DOHH2 (cell line): Measurements from ENCODE around the gene KIAA1328.
"Not testable (repeated sequence)": the region's sequence is repeated elsewhere in the genome, so short reads cannot be mapped to it uniquely, and the experiment has no call there.

Experiments used
- H3F3A ChIP-seq: fragments of 200-600 bp; sonication (generic), shearing (Covaris generic); 2 replicates; pipeline ENCODE4 v1.6.0; 2016; ENCODE audit warnings: antibody characterized with exemption, mild to moderate bottlenecking; ENCODE audit not compliant: control insufficient read depth, insufficient read depth
- H3K27ac ChIP-seq: fragments of 200-600 bp; sonication (generic); 2 replicates; pipeline ENCODE4 v1.5.1; 2014; ENCODE audit warnings: low read depth, mild to moderate bottlenecking, low read length, moderate library complexity
- H3K27me3 ChIP-seq: fragments of 200-600 bp; sonication (generic); 2 replicates; pipeline ENCODE4 v1.6.1; 2014; ENCODE audit warnings: mild to moderate bottlenecking, low read length, mixed read lengths; ENCODE audit not compliant: control insufficient read depth
- H3K36me3 ChIP-seq: fragments of 200-600 bp; sonication (generic); 2 replicates; pipeline ENCODE4 v1.6.1; 2014; ENCODE audit warnings: mild to moderate bottlenecking, low read length, moderate library complexity, mixed read lengths; ENCODE audit not compliant: control insufficient read depth
- H3K4me1 ChIP-seq: fragments of 200-600 bp; sonication (generic); 2 replicates; pipeline ENCODE4 v1.6.1; 2014; ENCODE audit warnings: mild to moderate bottlenecking, low read length, mixed read lengths; ENCODE audit not compliant: control insufficient read depth
- H3K4me2 ChIP-seq: fragments of 200-600 bp; sonication (generic); 2 replicates; pipeline ENCODE4 v1.6.0; 2014; ENCODE audit warnings: mild to moderate bottlenecking, low read length, moderate library complexity
- H3K4me3 ChIP-seq: fragments of 200-600 bp; sonication (generic); 2 replicates; pipeline ENCODE4 v1.5.1; 2014; ENCODE audit warnings: mild to moderate bottlenecking, low read length, mixed read lengths
- H3K79me2 ChIP-seq: fragments of 200-600 bp; sonication (generic); 2 replicates; pipeline ENCODE4 v1.6.1; 2014; ENCODE audit warnings: mild to moderate bottlenecking, low read length, mixed read lengths; ENCODE audit not compliant: control insufficient read depth
- H3K9me2 ChIP-seq: fragments of 200-600 bp; sonication (generic); replicated peaks from 2 replicates; pipeline ENCODE4 v1.6.1; 2014; ENCODE audit warnings: mild to moderate bottlenecking, low read length, mixed read lengths; ENCODE audit not compliant: control insufficient read depth
- H3K9me3 ChIP-seq: fragments of 200-600 bp; sonication (generic); 2 replicates; pipeline ENCODE4 v1.6.1; 2014; ENCODE audit warnings: antibody characterized with exemption, low read length, mixed read lengths; ENCODE audit not compliant: control insufficient read depth, insufficient read depth
- H4K20me1 ChIP-seq: fragments of 200-600 bp; sonication (generic); 2 replicates; pipeline ENCODE4 v1.6.0; 2014; ENCODE audit warnings: low read depth, mild to moderate bottlenecking, antibody characterized with exemption, low read length, moderate library complexity; ENCODE audit not compliant: control insufficient read depth, insufficient read depth
- EZH2phosphoT487 ChIP-seq: fragments of 200-600 bp; sonication (generic); IDR thresholded peaks from 2 replicates; pipeline ENCODE4 v1.6.1; 2017; ENCODE audit warnings: borderline replicate concordance, mild to moderate bottlenecking, antibody characterized with exemption, low read length, moderate library complexity, mixed read lengths
- TF ChIP-seq, protein P1 (sequence below): fragments of 200-600 bp; sonication (generic); IDR thresholded peaks from one replicate; pipeline ENCODE4 v1.5.1; 2014; ENCODE audit warnings: antibody characterized with exemption, mild to moderate bottlenecking, low read depth, low read length; ENCODE audit not compliant: poor library complexity, severe bottlenecking

KIAA1328 gene

DNA sequence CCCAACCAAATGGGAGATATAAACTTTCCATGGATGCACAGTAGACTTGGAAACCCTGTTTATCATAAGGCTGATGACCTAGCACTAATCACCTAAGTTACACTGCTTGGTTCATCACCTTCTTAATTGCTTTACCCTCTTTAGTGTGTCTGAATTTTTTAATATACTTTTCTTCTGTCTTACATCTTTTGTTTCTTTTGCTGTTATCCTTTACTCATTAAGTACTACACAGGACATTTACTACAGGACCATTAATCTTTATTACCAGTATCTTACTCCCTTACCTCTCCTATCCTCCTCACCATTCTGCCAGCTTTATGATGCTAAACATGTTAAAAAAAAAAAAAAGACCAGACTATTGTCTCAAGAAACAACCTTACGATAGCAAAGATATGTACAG, 333.6 kb downstream of the KIAA1328 start:
- Histone ChIP-seq H3K27me3 (no peaks in the 10 kb centered on the region), H3K4me1 (no peaks in the 10 kb centered on the region), H3K9me3 (no peaks in the 10 kb centered on the region), H3K79me2 (no peaks in the 10 kb centered on the region), H3K36me3 (no peaks in the 10 kb centered on the region), H4K20me1 (no peaks in the 10 kb centered on the region), H3K9me2 (no peaks in the 10 kb centered on the region), H3K4me3 (no peak overlapping the region), H3K27ac (no peak overlapping the region), H3F3A (no peaks in the 10 kb centered on the region), H3K4me2 (no peak overlapping the region)
- TF ChIP-seq, protein P1, sequence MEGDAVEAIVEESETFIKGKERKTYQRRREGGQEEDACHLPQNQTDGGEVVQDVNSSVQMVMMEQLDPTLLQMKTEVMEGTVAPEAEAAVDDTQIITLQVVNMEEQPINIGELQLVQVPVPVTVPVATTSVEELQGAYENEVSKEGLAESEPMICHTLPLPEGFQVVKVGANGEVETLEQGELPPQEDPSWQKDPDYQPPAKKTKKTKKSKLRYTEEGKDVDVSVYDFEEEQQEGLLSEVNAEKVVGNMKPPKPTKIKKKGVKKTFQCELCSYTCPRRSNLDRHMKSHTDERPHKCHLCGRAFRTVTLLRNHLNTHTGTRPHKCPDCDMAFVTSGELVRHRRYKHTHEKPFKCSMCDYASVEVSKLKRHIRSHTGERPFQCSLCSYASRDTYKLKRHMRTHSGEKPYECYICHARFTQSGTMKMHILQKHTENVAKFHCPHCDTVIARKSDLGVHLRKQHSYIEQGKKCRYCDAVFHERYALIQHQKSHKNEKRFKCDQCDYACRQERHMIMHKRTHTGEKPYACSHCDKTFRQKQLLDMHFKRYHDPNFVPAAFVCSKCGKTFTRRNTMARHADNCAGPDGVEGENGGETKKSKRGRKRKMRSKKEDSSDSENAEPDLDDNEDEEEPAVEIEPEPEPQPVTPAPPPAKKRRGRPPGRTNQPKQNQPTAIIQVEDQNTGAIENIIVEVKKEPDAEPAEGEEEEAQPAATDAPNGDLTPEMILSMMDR, result no peak
- TF ChIP-seq EZH2phosphoT487, result no peak

DNA sequence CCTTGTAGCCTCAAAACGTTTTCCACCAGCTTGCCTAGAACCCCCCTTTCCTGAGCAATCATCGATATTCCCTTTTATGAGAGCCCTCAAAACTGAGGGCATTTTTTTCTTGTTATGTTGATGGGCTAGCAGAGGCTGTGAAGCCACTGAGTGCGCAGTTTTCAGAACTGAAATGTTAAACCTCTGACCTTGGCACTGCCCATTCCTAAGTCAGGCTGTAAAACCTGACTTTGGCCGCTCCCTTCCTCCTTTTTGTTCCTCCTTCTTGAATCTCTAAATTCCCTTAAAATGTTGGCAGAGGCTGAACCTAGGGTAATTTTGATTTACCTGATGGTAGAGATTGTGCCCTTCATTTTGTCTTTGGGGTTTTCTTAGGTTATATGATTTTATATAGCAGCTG, 334.2 kb downstream of the KIAA1328 start:
- no peaks in the 10 kb centered on the region for H3F3A ChIP-seq
- no peaks in the 10 kb centered on the region for H4K20me1 ChIP-seq
- H3K27ac ChIP-seq, result no peak overlapping the region
- no peaks in the 10 kb centered on the region for H3K79me2 ChIP-seq
- no peaks in the 10 kb centered on the region for H3K9me2 ChIP-seq
- no peak overlapping the region for H3K4me2 ChIP-seq
- no peaks in the 10 kb centered on the region for H3K36me3 ChIP-seq
- H3K4me3 ChIP-seq, result no peak overlapping the region
- no peaks in the 10 kb centered on the region for H3K27me3 ChIP-seq
- TF ChIP-seq EZH2phosphoT487, result no peak
- TF ChIP-seq, protein P1, result no peak
- no peaks in the 10 kb centered on the region for H3K9me3 ChIP-seq
- no peaks in the 10 kb centered on the region for H3K4me1 ChIP-seq

DNA sequence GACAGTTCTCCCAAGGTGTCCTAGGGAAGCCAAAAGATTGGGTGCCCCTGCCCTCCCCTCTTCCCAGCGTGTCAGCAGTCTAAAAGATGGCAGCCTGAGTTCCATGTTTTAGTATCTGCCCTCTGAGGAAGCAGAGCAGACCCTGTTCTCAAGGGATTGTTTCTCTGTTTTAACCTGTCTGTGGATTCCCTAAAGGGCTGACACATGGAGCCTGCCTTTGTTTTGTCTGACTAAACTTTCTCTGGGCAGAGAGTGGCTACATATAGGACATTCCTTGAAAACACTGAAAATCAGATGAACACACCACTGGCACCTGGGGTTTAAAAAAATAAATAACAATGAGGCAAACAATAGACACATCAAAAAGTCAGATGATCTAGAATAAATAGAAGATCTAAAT, 337.6 kb downstream of the KIAA1328 start:
- no peaks in the 10 kb centered on the region for H3K4me1 ChIP-seq
- no peaks in the 10 kb centered on the region for H4K20me1 ChIP-seq
- TF ChIP-seq, protein P1, result no peak
- TF ChIP-seq EZH2phosphoT487, result no peak
- no peaks in the 10 kb centered on the region for H3K36me3 ChIP-seq
- no peaks in the 10 kb centered on the region for H3K27me3 ChIP-seq
- no peaks in the 10 kb centered on the region for H3K79me2 ChIP-seq
- H3F3A ChIP-seq, result no peaks in the 10 kb centered on the region
- H3K4me2 ChIP-seq, result no peak overlapping the region
- no peaks in the 10 kb centered on the region for H3K9me3 ChIP-seq
- no peaks in the 10 kb centered on the region for H3K9me2 ChIP-seq
- no peak overlapping the region for H3K4me3 ChIP-seq
- H3K27ac ChIP-seq, result no peak overlapping the region

DNA sequence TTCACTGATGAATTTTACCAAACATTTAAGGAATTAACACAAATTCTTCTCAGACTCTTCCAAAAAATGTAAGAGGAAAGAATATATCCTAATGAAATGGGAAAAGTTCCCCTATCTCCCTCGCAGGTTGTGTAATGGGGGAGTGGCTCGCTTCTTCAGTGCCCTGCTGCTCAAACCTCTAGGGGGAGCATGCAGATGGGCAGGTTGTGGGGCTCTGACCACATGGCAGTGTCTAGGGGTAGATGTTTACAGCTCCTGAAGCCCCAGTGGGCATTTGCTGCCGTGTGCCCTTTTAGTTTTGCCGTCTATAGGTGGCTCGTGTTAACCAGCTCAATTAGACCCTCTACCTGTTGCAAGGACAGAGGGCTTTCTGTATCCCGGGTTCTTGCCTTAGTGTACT, 338.0 kb downstream of the KIAA1328 start:
- not testable (repeated sequence) for H3K4me2 ChIP-seq, H3K4me3 ChIP-seq, H3K9me3 ChIP-seq, H3K9me2 ChIP-seq, H3K27me3 ChIP-seq, H3K27ac ChIP-seq, H4K20me1 ChIP-seq, H3F3A ChIP-seq, H3K79me2 ChIP-seq, H3K4me1 ChIP-seq, H3K36me3 ChIP-seq
